GM21825 (cell line): ENCODE results near the gene NLRP11.
"Not testable (repeated sequence)": the region's sequence is repeated elsewhere in the genome, so short reads cannot be mapped to it uniquely, and the experiment has no call there.

Experiments
- ATAC-seq: cut with Tn5 transposase; IDR thresholded peaks from one replicate; pipeline ENCODE4 v1.9.1; 2021; ENCODE audit warnings: mild to moderate bottlenecking, moderate library complexity; ENCODE audit not compliant: unreplicated experiment

The NLRP11 gene

DNA sequence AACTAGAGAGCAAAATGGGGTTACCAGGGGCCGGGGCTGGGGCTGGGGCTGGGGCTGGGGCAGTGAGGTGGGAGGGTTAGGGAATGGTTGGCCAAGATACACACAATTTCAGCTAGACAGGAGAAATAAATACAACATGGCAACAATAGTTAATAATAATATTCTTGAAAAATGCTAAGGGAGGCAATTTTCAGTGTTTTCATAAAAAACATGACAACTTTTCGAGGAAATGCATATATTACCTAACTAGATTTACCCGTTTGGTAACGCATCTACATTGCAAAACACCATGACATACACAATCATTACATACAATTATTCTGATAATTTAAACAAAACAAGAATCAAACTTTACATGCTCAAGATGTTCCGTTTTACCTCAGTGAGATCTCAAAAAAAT lies 50.7 kb downstream of the NLRP11 start:
- ATAC-seq = no peak

DNA sequence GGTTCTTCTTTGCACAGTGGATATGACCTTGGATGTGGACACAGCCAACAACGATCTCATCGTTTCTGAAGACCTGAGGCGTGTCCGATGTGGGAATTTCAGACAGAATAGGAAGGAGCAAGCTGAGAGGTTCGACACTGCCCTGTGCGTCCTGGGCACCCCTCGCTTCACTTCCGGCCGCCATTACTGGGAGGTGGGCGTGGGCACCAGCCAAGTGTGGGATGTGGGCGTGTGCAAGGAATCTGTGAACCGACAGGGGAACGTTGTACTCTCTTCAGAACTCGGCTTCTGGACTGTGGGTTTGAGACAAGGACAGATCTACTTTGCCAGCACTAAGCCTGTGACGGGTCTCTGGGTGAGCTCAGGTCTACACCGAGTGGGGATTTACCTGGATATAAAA lies 53.5 kb downstream of the NLRP11 start:
- no peak for ATAC-seq

DNA sequence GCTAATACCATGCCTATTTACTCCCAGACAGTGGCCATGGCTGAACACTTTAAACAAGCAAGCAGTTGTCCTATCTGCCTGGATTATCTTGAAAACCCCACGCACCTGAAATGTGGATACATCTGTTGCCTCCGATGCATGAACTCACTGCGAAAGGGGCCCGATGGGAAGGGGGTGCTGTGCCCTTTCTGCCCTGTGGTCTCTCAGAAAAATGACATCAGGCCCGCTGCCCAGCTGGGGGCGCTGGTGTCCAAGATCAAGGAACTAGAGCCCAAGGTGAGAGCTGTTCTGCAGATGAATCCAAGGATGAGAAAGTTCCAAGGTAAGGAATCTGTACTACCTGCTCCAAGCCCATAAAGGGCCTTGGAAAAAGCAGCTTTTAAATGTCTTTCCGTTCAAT lies 54.3 kb downstream of the NLRP11 start:
- no peak for ATAC-seq

- ATAC-seq = not testable (repeated sequence)
Measured at GRCh38 chr19:55769632-55770031, 62.2 kb downstream of the NLRP11 start.

GRCh38 chr19:55768818-55769217 lies 63.0 kb downstream of the NLRP11 start, which contains the start of gene RFPL4AL1:
Gene RFPL4AL1, plus strand, starts transcription at chr19:55769118. Its CDS starts 2,687 bp downstream, at chr19:55771805.
- not testable (repeated sequence) for ATAC-seq

DNA sequence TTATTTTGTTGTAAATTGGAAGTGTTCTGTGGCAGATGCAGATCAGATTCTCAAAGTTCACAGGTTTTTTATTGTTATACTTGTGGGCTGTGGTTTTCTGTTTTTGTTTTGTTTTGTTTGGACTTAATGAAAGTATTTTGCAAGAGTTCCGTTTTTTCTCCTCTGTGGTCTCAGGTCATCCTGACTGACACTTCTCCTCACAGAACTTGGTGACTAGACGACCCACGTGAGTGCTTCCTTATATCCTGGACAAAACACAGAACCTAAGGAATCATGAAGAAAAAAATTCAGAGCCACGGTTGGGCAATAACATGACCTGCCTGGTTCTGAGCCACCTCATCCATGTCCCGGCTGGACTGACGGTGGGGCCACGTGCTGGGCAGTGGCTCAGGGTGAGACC lies 65.3 kb downstream of the NLRP11 start:
- ATAC-seq = no peak

GRCh38 chr19:55758797-55759196 lies 73.0 kb downstream of the NLRP11 start, which contains the start of gene RFPL4A:
Gene RFPL4A, plus strand, starts transcription at chr19:55759097. Its CDS starts 2,704 bp downstream, at chr19:55761801.
- not testable (repeated sequence) for ATAC-seq

DNA sequence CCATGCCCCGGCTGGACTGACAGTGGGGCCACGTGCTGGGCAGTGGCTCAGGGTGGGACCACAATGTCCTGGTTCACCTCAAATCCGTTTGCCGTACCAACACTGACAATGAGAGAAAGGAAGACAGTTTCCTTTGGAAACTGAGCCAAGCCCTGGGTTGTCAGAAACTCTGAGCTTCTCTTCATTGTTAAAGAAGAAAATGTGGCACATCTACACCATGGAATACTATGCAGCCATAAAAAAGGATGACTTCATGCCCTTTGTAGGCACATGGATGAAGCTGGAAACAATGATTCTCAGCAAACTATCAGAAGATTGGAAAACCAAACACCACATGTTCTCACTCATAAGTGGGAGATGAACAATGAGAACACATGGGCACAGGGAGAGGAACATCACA lies 75.0 kb downstream of the NLRP11 start:
- not testable (repeated sequence) for ATAC-seq

GRCh38 chr19:55753401-55753800 lies 78.4 kb downstream of the NLRP11 start:
- no peak for ATAC-seq

GRCh38 chr19:55750715-55751114 lies 81.1 kb downstream of the NLRP11 start:
- no peak for ATAC-seq

GRCh38 chr19:55738302-55738701 lies 93.5 kb downstream of the NLRP11 start, which contains the start of gene NLRP9:
Gene NLRP9, minus strand, starts transcription at chr19:55738402. Its CDS starts 28 bp downstream, at chr19:55738374.
- ATAC-seq = no peak
